ENCODE data around the gene TOM1.
"Not testable (repeated sequence)": the region's sequence is repeated elsewhere in the genome, so short reads cannot be mapped to it uniquely, and the experiment has no call there.

The TOM1 gene

GRCh38 chr22:35353318-35353717 lies 53.6 kb downstream of the TOM1 start:
- no peak overlapping the region for H3K27ac ChIP-seq
- TF ChIP-seq CTCF (conservative IDR thresholded peaks at IDR 0.05) = no peak

GRCh38 chr22:35354068-35354467 lies 54.4 kb downstream of the TOM1 start:
- TF ChIP-seq CTCF (conservative IDR thresholded peaks at IDR 0.05) = no peak
- no peak overlapping the region for H3K27ac ChIP-seq

GRCh38 chr22:35357883-35358621 lies 58.4 kb downstream of the TOM1 start:
- no peak for TF ChIP-seq CTCF (conservative IDR thresholded peaks at IDR 0.05)

GRCh38 chr22:35359380-35360065 lies 59.8 kb downstream of the TOM1 start:
- TF ChIP-seq CTCF (conservative IDR thresholded peaks at IDR 0.05) = no peak
- no peak overlapping the region for H3K27ac ChIP-seq

More at GRCh38 chr22:35357883-35358621, 58.4 kb downstream of the TOM1 start:
- no peak overlapping the region for H3K27ac ChIP-seq

GRCh38 chr22:35361001-35361558 lies 61.4 kb downstream of the TOM1 start:
- H3K27ac ChIP-seq = no peak overlapping the region
- no peak for TF ChIP-seq CTCF (conservative IDR thresholded peaks at IDR 0.05)

GRCh38 chr22:35363566-35364086 lies 63.9 kb downstream of the TOM1 start:
- no peak for TF ChIP-seq CTCF (conservative IDR thresholded peaks at IDR 0.05)
- H3K27ac ChIP-seq = no peak overlapping the region

- not testable (repeated sequence) for H3K27ac ChIP-seq
These were observed 64.5 kb downstream of the TOM1 start for GRCh38 chr22:35364230-35364629.
